ENCODE data around the gene ATXN7.

ATXN7 gene

GRCh38 chr3:63998852-63999754 is 135.4 kb downstream of the ATXN7 start:
- no peak for TF ChIP-seq CTCF (IDR thresholded peaks at IDR 0.05; ENCODE audit: low read length, missing control alignments)
- H3K4me3 ChIP-seq (replicated peaks; ENCODE audit: low read depth, low read length), result no peak overlapping the region

GRCh38 chr3:64000453-64001055 is 136.9 kb downstream of the ATXN7 start:
- no peak for DNase-seq (ENCODE audit: low read depth)
- H3K4me3 ChIP-seq (replicated peaks; ENCODE audit: low read depth, low read length), result no peak overlapping the region
- no peak for TF ChIP-seq CTCF (IDR thresholded peaks at IDR 0.05; ENCODE audit: low read length, missing control alignments)

More at GRCh38 chr3:63998852-63999754, 135.4 kb downstream of the ATXN7 start:
- DNase-seq (ENCODE audit: low read depth), result no peak

GRCh38 chr3:64002233-64002632 is 138.6 kb downstream of the ATXN7 start:
- H3K4me3 ChIP-seq (replicated peaks; ENCODE audit: low read depth, low read length), result no peak overlapping the region
- TF ChIP-seq CTCF (IDR thresholded peaks at IDR 0.05; ENCODE audit: low read length, missing control alignments), result no peak
- DNase-seq (ENCODE audit: low read depth), result no peak

- no peak for TF ChIP-seq CTCF (IDR thresholded peaks at IDR 0.05; ENCODE audit: low read length, missing control alignments)
- no peak overlapping the region for H3K4me3 ChIP-seq (replicated peaks; ENCODE audit: low read depth, low read length)
- DNase-seq (ENCODE audit: low read depth), result no peak
Measured at GRCh38 chr3:64003589-64003988, 139.9 kb downstream of the ATXN7 start.

GRCh38 chr3:64008017-64008416 is 144.3 kb downstream of the ATXN7 start:
- DNase-seq (ENCODE audit: low read depth), result no peak
- no peak for TF ChIP-seq CTCF (IDR thresholded peaks at IDR 0.05; ENCODE audit: low read length, missing control alignments)
- no peak overlapping the region for H3K4me3 ChIP-seq (replicated peaks; ENCODE audit: low read depth, low read length)

GRCh38 chr3:64008487-64009351 is 145.1 kb downstream of the ATXN7 start:
- DNase-seq (ENCODE audit: low read depth), result peak; percentile 35
- no peak overlapping the region for H3K4me3 ChIP-seq (replicated peaks; ENCODE audit: low read depth, low read length)
- TF ChIP-seq CTCF (IDR thresholded peaks at IDR 0.05; ENCODE audit: low read length, missing control alignments), result no peak
